Brain microvascular endothelial cell (primary cell): Measurements from ENCODE around the gene TMA7.
"Not testable (repeated sequence)": the region's sequence is repeated elsewhere in the genome, so short reads cannot be mapped to it uniquely, and the experiment has no call there.

Experiments used
- DNase-seq: peaks from one replicate; pipeline ENCODE4 v3.0.0-alpha.2; 2020
- H3K27ac ChIP-seq: fragments of 250-450 bp; sonication (Bioruptor Pico); 2 replicates; pipeline ENCODE4 v1.5.1; 2020; ENCODE audit warnings: mild to moderate bottlenecking, moderate library complexity
- H3K27me3 ChIP-seq: fragments of 250-450 bp; sonication (Bioruptor Pico); replicated peaks from 2 replicates; pipeline ENCODE4 v1.5.1; 2020; ENCODE audit warnings: mild to moderate bottlenecking
- H3K36me3 ChIP-seq: fragments of 250-450 bp; sonication (Bioruptor Pico); replicated peaks from 2 replicates; pipeline ENCODE4 v1.5.1; 2020; ENCODE audit warnings: mild to moderate bottlenecking
- H3K4me3 ChIP-seq: 2 replicates; pipeline ENCODE4 v1.5.1; 2011; ENCODE audit warnings: low read depth, mild to moderate bottlenecking, control low read depth, low read length, moderate library complexity
- in situ Hi-C: cut with HindIII; loops from 2 replicates; pipeline ENCODE4 v1.10.0; 2017; ENCODE audit warnings: low sequenced_read_pairs, low pct_ligation_motif_present
- TF ChIP-seq, protein P1 (sequence below): IDR thresholded peaks from 2 replicates; pipeline ENCODE4 v1.5.1; 2011; ENCODE audit warnings: low read depth, mild to moderate bottlenecking, moderate library complexity, low read length, control low read depth, inconsistent platforms; ENCODE audit errors: missing control alignments

TMA7 gene

DNA sequence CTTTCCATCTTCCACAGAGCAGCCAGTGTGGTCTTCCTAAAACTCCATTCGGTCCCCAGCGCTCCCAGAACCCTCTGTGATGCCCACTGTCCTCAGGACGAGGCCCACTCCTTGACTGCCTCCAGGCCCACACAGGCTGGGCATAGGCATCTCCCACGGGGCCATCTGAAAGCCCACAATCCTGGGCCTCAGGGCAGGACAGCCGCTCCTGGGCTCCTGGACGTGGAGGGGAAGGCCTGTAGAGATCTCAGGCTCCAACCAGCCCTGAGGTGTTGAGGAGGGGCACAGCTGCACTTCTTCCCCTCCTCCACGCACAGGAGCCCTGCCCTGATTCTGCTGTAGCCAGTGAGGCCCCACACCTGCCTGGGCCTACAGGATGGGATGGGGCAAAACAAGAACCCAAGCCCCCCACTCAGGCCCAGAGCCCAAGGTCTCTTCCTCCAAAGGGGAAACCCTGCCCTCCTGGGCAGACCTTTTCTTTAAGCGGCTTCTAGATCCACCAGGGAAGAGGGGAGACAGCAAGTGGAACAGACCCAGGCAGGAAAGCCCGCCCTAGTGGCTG is 38.0 kb downstream of the TMA7 start:
- Histone ChIP-seq H3K27ac (no peak overlapping the region), H3K36me3 (no peaks in the 10 kb centered on the region), H3K27me3 (no peaks in the 10 kb centered on the region), H3K4me3 (no peak overlapping the region)
- no peak for DNase-seq
- in situ Hi-C loops, result no loop called here
- TF ChIP-seq, protein P1, sequence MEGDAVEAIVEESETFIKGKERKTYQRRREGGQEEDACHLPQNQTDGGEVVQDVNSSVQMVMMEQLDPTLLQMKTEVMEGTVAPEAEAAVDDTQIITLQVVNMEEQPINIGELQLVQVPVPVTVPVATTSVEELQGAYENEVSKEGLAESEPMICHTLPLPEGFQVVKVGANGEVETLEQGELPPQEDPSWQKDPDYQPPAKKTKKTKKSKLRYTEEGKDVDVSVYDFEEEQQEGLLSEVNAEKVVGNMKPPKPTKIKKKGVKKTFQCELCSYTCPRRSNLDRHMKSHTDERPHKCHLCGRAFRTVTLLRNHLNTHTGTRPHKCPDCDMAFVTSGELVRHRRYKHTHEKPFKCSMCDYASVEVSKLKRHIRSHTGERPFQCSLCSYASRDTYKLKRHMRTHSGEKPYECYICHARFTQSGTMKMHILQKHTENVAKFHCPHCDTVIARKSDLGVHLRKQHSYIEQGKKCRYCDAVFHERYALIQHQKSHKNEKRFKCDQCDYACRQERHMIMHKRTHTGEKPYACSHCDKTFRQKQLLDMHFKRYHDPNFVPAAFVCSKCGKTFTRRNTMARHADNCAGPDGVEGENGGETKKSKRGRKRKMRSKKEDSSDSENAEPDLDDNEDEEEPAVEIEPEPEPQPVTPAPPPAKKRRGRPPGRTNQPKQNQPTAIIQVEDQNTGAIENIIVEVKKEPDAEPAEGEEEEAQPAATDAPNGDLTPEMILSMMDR, result no peak

DNA sequence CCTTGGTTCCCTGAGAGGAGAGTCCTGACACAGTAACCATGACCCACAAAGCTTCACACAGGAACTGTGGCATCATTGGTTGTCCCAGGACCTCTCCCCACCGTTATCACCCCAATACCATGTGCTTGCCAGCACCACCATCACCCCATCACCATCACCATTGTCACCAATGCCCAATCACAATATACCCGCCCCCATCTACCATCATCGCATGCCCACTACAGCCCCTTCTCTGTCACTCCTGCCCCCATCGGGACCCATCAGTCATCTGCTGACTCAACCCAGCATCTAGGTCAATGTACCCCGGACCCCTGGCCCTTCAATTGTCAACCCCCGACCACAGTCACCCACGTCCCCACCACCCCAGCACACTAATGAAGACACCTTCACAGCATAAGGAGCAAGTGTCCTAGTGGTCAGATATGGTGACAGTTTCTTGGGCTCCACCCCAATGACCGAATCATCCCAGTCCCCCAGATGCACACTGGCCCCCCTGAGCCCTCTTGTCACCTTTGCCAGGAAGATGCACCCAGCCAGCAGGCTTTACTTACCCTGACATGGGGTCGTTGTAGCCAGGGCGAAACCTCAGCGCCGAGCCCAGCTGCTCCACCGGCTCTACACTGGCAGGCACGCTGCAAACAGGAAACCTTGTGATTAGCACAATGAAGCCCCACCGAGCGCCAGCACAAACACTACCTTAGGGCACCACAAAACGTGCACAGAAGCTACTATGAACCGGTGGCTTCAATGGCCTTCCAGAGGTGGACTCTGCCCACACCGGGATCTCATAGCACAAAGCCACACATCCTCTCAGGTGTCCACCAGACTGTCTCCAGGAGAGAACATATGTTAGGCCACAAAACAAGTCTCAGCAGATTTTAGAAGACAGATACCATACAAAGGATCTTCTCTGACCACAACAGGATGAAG is 38.8 kb downstream of the TMA7 start:
- no peaks in the 10 kb centered on the region for H3K36me3 ChIP-seq
- in situ Hi-C loops, result no loop called here
- no peak for DNase-seq
- H3K27me3 ChIP-seq, result no peaks in the 10 kb centered on the region
- no peak overlapping the region for H3K27ac ChIP-seq
- TF ChIP-seq, protein P1, result no peak
- H3K4me3 ChIP-seq, result no peak overlapping the region

DNA sequence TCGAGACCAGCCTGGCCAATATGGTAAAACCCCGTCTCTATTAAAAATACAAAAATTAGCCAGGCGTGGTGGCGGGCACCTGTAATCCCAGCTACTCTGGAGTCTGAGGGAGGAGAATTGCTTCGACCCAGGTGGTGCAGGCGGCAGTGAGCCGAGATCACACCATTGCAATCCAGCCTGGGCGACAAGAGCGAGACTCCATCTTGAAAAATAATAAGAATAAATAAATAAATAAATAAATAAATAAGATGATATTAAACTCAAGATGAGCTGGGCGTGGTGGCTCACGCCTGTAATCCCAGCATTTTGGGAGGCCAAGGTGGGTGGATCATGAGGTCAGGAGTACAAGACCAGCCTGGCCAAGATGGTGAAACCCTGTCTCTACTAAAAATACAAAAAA is 40.8 kb downstream of the TMA7 start:
- DNase-seq, H3K36me3 ChIP-seq, H3K27ac ChIP-seq, in situ Hi-C loops, H3K27me3 ChIP-seq, H3K4me3 ChIP-seq: not testable (repeated sequence)

DNA sequence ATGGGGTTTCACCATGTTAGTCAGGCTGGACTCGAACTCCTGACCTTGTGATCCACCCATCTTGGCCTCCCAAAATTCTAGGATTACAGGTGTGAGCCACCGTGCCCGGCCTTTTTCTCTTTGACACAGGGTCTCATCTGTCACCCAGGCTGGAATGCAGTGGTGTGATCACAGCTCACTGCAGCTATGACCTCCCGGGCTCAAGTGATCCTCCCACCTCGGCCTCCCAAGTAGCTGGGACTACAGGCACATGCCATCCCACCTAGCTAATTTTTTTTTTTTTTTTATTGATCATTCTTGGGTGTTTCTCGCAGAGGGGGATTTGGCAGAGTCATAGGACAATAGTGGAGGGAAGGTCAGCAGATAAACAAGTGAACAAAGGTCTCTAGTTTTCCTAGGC is 42.8 kb downstream of the TMA7 start:
- H3K27me3 ChIP-seq, H3K4me3 ChIP-seq, H3K36me3 ChIP-seq, in situ Hi-C loops, DNase-seq, H3K27ac ChIP-seq: not testable (repeated sequence)

DNA sequence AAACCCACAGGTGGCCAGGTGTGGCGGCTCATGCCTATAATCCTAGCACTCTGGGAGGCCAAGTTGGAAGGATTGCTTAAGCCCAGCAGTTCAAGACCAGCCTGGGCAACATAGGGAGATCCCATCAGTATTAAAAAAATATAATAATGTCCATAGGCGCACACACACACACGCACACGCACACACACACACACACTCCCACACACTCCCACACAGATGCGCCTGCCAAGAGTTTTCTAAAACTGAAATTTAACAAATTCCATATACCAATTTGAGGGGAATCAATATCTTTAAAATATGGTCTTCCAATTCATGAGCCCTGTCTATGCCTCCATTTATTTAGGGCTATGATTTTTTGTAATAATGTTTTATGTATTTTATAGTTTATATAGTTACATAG is 46.9 kb downstream of the TMA7 start:
- Histone ChIP-seq H3K36me3 (no peaks in the 10 kb centered on the region), H3K27ac (no peak overlapping the region), H3K27me3 (no peaks in the 10 kb centered on the region), H3K4me3 (no peak overlapping the region)
- TF ChIP-seq, protein P1, result no peak
- DNase-seq, result no peak
- in situ Hi-C loops, result no loop called here

DNA sequence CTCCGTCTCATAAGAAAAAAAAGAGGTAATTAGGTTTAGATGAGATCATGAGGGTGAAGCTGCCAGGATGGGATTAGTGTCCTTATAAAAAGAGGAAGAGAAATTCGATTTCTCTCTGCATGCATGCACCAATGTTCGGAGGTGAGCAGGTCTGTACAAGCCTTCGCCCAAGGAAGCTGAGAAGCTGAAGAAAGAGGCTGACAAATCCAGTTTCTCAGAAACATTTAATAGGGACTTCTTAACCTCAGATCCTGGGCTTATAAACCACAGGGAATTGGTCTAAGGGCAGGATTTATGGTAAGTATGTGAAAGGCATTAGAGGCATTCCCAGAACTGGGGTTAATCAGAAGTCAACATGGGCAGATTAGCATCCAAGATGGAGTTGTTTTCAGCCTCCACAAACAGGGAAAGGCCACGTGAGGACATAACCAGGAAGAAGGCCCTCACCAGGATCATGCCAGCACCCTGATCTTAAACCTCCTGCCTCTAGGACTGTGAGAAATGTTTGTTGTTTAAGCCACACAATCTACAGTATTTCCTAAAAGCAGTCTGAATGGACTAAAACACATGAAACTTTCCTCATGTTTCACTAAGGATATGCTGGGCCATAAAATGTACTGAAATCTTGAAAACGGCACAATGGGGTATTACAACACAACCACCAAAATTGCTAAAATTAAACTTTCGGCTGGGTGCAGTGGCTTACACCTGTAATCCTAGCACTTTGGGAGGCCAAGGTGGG is 52.6 kb downstream of the TMA7 start:
- H3K27ac ChIP-seq, result no peak overlapping the region
- H3K4me3 ChIP-seq, result no peak overlapping the region
- TF ChIP-seq, protein P1, result no peak
- H3K36me3 ChIP-seq, result no peaks in the 10 kb centered on the region
- H3K27me3 ChIP-seq, result no peaks in the 10 kb centered on the region
- in situ Hi-C loops, result no loop called here
- no peak for DNase-seq
